DOHH2 (cell line): ENCODE data around the gene BSN.

Source experiments
- H3F3A ChIP-seq: fragments of 200-600 bp; sonication (generic), shearing (Covaris generic); 2 replicates; pipeline ENCODE4 v1.6.0; 2016; ENCODE audit warnings: antibody characterized with exemption, mild to moderate bottlenecking; ENCODE audit not compliant: control insufficient read depth, insufficient read depth
- H3K27ac ChIP-seq: fragments of 200-600 bp; sonication (generic); 2 replicates; pipeline ENCODE4 v1.5.1; 2014; ENCODE audit warnings: low read depth, mild to moderate bottlenecking, low read length, moderate library complexity
- H3K27me3 ChIP-seq: fragments of 200-600 bp; sonication (generic); 2 replicates; pipeline ENCODE4 v1.6.1; 2014; ENCODE audit warnings: mild to moderate bottlenecking, low read length, mixed read lengths; ENCODE audit not compliant: control insufficient read depth
- H3K36me3 ChIP-seq: fragments of 200-600 bp; sonication (generic); 2 replicates; pipeline ENCODE4 v1.6.1; 2014; ENCODE audit warnings: mild to moderate bottlenecking, low read length, moderate library complexity, mixed read lengths; ENCODE audit not compliant: control insufficient read depth
- H3K4me1 ChIP-seq: fragments of 200-600 bp; sonication (generic); 2 replicates; pipeline ENCODE4 v1.6.1; 2014; ENCODE audit warnings: mild to moderate bottlenecking, low read length, mixed read lengths; ENCODE audit not compliant: control insufficient read depth
- H3K4me2 ChIP-seq: fragments of 200-600 bp; sonication (generic); 2 replicates; pipeline ENCODE4 v1.6.0; 2014; ENCODE audit warnings: mild to moderate bottlenecking, low read length, moderate library complexity
- H3K4me3 ChIP-seq: fragments of 200-600 bp; sonication (generic); 2 replicates; pipeline ENCODE4 v1.5.1; 2014; ENCODE audit warnings: mild to moderate bottlenecking, low read length, mixed read lengths
- H3K79me2 ChIP-seq: fragments of 200-600 bp; sonication (generic); 2 replicates; pipeline ENCODE4 v1.6.1; 2014; ENCODE audit warnings: mild to moderate bottlenecking, low read length, mixed read lengths; ENCODE audit not compliant: control insufficient read depth
- H3K9me2 ChIP-seq: fragments of 200-600 bp; sonication (generic); replicated peaks from 2 replicates; pipeline ENCODE4 v1.6.1; 2014; ENCODE audit warnings: mild to moderate bottlenecking, low read length, mixed read lengths; ENCODE audit not compliant: control insufficient read depth
- H3K9me3 ChIP-seq: fragments of 200-600 bp; sonication (generic); 2 replicates; pipeline ENCODE4 v1.6.1; 2014; ENCODE audit warnings: antibody characterized with exemption, low read length, mixed read lengths; ENCODE audit not compliant: control insufficient read depth, insufficient read depth
- H4K20me1 ChIP-seq: fragments of 200-600 bp; sonication (generic); 2 replicates; pipeline ENCODE4 v1.6.0; 2014; ENCODE audit warnings: low read depth, mild to moderate bottlenecking, antibody characterized with exemption, low read length, moderate library complexity; ENCODE audit not compliant: control insufficient read depth, insufficient read depth
- CTCF ChIP-seq: fragments of 200-600 bp; sonication (generic); IDR thresholded peaks from one replicate; pipeline ENCODE4 v1.5.1; 2014; ENCODE audit warnings: antibody characterized with exemption, mild to moderate bottlenecking, low read depth, low read length; ENCODE audit not compliant: poor library complexity, severe bottlenecking
- EZH2phosphoT487 ChIP-seq: fragments of 200-600 bp; sonication (generic); IDR thresholded peaks from 2 replicates; pipeline ENCODE4 v1.6.1; 2017; ENCODE audit warnings: borderline replicate concordance, mild to moderate bottlenecking, antibody characterized with exemption, low read length, moderate library complexity, mixed read lengths

The BSN gene

GRCh38 chr3:49715611-49716121 lies 161.4 kb downstream of the BSN start:
- TF ChIP-seq CTCF (no peak), EZH2phosphoT487 (no peak)
- Histone ChIP-seq H4K20me1 (no peaks in the 10 kb centered on the region), H3K9me2 (no peaks in the 10 kb centered on the region), H3K79me2 (no peaks in the 10 kb centered on the region), H3K27ac (no peak overlapping the region), H3K27me3 (no peaks in the 10 kb centered on the region), H3K4me2 (no peak overlapping the region), H3K4me1 (peaks cover 14% of the 10 kb centered on the region), H3K9me3 (no peaks in the 10 kb centered on the region), H3F3A (no peaks in the 10 kb centered on the region), H3K4me3 (no peak overlapping the region), H3K36me3 (peaks cover 15% of the 10 kb centered on the region)

DNA sequence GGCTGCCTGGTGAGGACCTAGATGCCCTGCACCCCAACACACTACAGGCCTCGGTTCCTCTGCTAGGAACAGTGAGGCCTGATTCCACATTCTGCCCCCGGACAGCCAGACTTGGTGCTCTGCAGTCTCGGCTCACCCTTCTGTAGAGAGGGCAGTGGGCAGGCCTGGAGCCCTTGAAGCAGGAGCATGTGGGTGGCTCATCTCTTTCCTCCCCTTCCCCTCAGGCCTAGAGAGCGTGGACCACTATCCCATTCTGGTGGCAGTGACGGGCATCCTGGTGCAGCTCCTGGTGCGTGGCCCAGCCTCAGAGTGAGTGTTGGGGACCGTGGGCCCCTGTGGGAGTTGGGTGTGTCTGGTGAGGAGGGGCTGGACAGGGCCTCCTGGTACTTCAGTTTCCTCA lies 161.9 kb downstream of the BSN start:
- Histone ChIP-seq H3K4me3 (no peak overlapping the region), H3K9me3 (no peaks in the 10 kb centered on the region), H3K27me3 (no peaks in the 10 kb centered on the region), H3K27ac (no peak overlapping the region), H3F3A (no peaks in the 10 kb centered on the region), H3K4me1 (peaks cover 14% of the 10 kb centered on the region), H4K20me1 (no peaks in the 10 kb centered on the region), H3K9me2 (no peaks in the 10 kb centered on the region), H3K79me2 (no peaks in the 10 kb centered on the region), H3K4me2 (no peak overlapping the region), H3K36me3 (peaks cover 20% of the 10 kb centered on the region)
- TF ChIP-seq CTCF (no peak), EZH2phosphoT487 (no peak)

GRCh38 chr3:49716691-49717210 lies 162.5 kb downstream of the BSN start:
- no peaks in the 10 kb centered on the region for H3K9me2 ChIP-seq
- TF ChIP-seq CTCF (no peak), EZH2phosphoT487 (no peak)

More at GRCh38 chr3:49716691-49717210, 162.5 kb downstream of the BSN start:
- Histone ChIP-seq H3K36me3 (peaks cover 26% of the 10 kb centered on the region), H3F3A (no peaks in the 10 kb centered on the region), H4K20me1 (no peaks in the 10 kb centered on the region), H3K4me2 (no peak overlapping the region), H3K79me2 (no peaks in the 10 kb centered on the region), H3K9me3 (no peaks in the 10 kb centered on the region), H3K4me3 (no peak overlapping the region), H3K27ac (no peak overlapping the region), H3K4me1 (peaks cover 14% of the 10 kb centered on the region), H3K27me3 (no peaks in the 10 kb centered on the region)
